Bronchial smooth muscle cell (primary cell): ENCODE results near the gene FBXO4. TPM values are rescaled to one million over a fixed set of nuclear protein-coding genes. Genes with fewer than 3 reads are reported as not detected.

Experiments used
- total RNA-seq: library from RNA; depleted of rRNA; stranded (reverse); fragments of >200 nt; gene quantifications from 2 replicates; pipeline ENCODE4 v1.2.1, GENCODE V29; 2014

The FBXO4 gene
- 9.7 and 11.3 TPM in 2 replicates for total RNA-seq

DNA sequence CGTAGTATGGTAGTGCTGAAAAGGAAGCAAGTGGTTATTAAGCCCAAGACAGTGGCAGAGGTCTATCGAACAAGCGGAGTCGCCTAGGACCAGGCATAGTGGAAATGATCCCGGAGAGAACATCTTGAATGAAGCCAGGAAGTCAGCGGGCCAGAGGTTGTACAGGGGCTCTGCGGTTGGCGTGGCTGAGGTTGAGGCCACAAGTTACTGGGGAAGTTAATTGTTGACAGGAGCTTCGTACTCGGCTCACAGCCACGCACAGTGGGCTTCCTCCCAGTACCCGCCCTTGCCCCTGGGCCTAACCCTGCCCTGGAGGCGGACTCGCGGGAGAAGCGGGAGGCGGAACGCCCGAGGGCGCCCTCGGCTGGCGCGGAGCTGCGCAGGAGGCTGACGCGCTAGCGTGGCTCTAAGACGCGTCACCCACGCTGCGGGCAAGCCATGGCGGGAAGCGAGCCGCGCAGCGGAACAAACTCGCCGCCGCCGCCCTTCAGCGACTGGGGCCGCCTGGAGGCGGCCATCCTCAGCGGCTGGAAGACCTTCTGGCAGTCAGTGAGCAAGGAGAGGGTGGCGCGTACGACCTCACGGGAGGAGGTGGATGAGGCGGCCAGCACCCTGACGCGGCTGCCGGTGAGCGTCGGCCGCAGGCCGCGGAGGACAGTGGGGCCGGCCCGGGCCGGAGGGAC lies at the start of gene FBXO4:
FBXO4 (plus strand) TSS at position 410 of the 683 bp plus-strand sequence; CDS start at position 439, 29 bp downstream.

DNA sequence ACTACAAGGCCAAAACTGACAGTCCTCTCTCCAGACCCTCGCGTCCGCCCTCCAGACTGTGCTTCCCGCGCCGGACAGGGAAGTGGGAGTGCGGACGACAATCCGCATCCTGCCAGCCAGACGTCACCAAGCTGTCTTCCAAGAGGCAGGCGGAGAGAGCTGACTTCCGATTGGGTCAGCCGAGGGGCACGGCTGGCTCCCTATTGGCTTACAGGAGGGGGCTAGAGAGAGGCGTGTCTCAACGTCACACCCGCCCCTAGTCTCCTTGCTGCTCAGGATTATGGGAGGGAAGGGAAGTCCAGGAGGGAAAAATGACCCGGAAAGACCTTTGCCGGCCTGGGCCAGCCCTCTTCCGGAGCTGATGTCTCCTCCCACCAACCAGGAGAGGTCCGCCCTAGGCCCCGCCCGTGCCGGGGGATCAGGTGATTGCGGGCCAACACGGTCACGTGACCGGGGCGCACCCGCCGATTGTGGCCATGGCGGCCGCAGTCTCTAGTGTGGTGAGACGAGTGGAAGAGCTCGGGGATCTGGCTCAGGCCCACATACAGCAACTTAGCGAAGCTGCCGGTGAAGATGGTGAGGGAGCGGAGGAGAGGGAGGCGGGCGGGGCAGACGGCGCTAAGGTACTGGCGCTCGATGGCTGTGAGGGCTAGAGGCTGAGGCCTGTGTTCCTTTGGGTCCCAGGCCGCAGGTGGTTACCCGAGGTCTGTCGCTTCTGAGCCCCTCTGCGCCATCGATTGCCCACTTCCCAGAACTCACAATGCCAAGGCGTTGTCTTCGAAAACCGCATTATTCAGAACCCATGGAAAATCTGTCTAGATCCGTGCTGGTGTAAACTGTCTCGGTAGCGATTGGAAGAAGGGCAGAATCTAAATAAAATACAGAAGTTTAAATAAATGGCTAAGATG lies 20.9 kb upstream of the FBXO4 start, which contains the start of gene RIMOC1:
RIMOC1 (plus strand) TSS at position 453 of the 908 bp plus-strand sequence; CDS start at position 477, 24 bp downstream.

Other genes with a start within 250 kb of the FBXO4 start
- gene OXCT1, start 54.9 kb upstream of the FBXO4 start, total RNA-seq, result 29.4 and 49.5 TPM in 2 replicates
- 6.7 and 12.9 TPM in 2 replicates for gene RIMOC1, start 20.9 kb upstream of the FBXO4 start, total RNA-seq